Epithelial cell of esophagus (primary cell): ENCODE results near the gene ZNF45.

Experiments used
- DNase-seq: peaks from one replicate; pipeline ENCODE4 v3.0.0; 2010; ENCODE audit warnings: low read depth
- H3K4me3 ChIP-seq: 2 replicates; pipeline ENCODE4 v1.5.1; 2011; ENCODE audit warnings: mild to moderate bottlenecking, low read length, control low read depth
- CTCF ChIP-seq: IDR thresholded peaks from 2 replicates; pipeline ENCODE4 v1.5.1; 2011; ENCODE audit warnings: low read depth, mild to moderate bottlenecking, low read length, control low read depth, inconsistent platforms; ENCODE audit not compliant: insufficient read depth; ENCODE audit errors: missing control alignments

ZNF45 gene

GRCh38 chr19:43934985-43935708 lies at the start of gene ZNF45:
Gene ZNF45 (minus strand): TSS chr19:43935282. CDS start chr19:43922185, 13,097 bp downstream.
- TF ChIP-seq CTCF = no peak

DNA sequence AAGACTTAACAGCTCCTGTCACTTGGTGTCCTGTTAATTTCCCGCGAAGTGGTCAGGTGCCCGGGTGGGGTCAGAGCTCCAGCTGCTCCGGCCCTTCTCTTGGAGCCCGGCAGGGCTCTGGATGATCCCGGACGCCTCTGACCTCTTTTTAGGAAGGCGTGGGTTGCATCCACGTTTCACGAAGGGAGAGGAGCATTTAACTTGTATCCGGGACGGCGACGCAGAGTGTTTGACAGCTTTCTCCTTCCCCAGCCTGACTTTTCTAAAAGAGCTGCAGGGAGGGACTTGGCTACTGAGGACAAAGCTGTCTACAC lies 49.6 kb upstream of the ZNF45 start:
- H3K4me3 ChIP-seq = peak overlapping the region; percentile 96
- no peak for DNase-seq
- TF ChIP-seq CTCF = no peak

More at GRCh38 chr19:43934985-43935708, at the start of gene ZNF45:
- peak within 1 kb of the TSS; percentile 86 for H3K4me3 ChIP-seq
- DNase-seq = peak; percentile 88

DNA sequence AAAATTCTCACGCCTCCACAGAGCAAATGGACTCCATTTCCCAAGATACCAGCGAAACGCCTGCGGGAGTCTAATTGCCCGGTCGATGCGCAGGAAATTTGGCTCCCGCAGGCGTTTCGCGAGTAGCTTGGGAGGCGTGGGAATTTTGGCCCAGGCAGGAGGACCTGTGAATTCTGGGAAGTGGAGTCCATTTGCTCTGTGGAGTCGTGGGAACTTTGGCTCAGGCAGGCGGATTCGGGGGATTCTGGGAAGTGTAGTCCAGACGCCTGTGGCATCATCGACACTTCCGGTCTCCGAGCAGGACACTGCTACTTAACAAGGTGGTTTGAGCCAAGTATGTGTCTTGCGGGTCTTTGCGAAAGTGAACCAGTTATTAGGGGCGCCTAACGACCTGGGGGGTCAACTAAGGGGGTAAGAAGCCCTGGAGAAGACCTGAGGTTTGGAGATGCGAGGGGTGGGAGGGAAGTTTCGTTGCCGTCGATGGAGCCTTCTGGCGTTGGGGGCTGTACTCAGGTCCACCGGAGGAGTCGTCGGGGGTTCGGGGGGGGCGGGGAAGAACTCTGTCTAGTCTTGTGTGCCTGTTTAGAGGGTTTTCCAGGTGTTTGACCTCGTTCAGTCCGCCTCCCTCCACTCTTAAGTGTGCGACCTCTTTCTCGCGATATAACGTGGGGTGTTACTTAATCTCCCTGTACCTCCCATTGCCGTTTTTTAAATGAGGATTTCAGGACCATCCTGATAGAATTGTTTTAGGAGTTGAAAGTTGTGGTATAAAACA lies 49.0 kb upstream of the ZNF45 start, which contains the start of gene ZNF155:
TSS of gene ZNF155 (plus strand) at position 277 of the 775 bp plus-strand sequence. CDS start 4,356 bp downstream, outside the sequence.
- DNase-seq = peak; percentile 96
- TF ChIP-seq CTCF = no peak

DNA sequence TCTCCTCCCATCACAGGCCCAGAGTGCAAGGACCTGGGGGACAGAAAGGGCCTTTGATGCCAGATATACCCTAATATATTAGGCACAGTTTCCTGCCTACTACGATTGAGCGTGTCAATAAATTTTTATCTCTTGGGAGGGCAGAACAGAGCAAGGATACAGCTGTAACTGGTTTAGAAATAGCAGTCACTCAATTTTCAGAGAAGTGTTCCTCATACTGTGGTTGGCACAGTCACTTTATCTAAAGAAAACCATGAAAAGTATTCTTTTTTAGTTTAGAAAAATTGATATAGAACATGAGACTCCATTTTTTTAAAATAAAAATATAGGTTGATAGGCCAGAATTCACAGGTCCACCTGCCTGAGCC lies 48.4 kb upstream of the ZNF45 start:
- DNase-seq = no peak
- TF ChIP-seq CTCF = no peak
- peak overlapping the region; percentile 96 for H3K4me3 ChIP-seq

More for the DNA sequence above, 49.0 kb upstream of the ZNF45 start, which contains the start of gene ZNF155:
- peak within 1 kb of the TSS; percentile 96 for H3K4me3 ChIP-seq

DNA sequence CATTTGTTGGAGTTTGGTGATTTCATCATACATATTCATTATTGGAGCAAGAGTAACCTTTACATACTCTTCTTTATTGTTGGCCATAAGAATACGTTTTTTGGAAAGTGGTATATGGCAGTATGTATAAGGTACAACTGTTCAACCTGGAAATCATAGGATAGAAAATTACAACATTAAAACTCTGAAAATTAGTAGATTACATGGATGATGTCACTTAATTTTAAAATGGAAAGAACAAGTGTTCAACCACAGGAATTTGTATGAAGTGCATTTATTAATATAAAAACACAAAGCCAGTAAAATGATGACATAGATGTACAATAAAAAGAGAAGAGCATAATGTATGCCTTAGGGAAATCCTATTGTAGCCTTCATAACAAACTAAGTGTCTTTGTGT lies 41.6 kb upstream of the ZNF45 start:
- no peak for TF ChIP-seq CTCF
- no peak for DNase-seq
- H3K4me3 ChIP-seq = no peak overlapping the region

DNA sequence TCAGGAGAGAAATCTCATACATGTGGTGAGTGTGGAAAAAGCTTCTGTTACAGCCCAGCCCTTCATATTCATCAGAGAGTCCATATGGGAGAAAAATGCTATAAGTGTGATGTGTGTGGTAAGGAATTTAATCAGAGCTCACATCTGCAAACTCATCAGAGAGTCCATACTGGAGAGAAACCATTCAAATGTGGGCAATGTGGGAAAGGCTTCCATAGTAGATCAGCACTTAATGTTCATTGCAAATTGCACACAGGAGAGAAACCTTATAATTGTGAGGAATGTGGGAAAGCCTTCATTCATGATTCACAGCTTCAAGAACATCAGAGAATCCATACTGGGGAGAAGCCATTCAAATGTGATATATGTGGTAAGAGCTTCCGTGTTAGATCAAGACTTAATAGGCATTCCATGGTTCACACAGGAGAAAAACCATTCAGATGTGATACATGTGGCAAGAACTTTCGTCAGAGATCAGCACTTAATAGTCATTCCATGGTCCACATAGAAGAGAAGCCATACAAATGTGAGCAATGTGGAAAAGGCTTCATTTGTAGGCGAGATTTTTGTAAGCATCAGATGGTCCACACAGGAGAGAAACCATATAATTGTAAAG lies 31.1 kb upstream of the ZNF45 start:
- no peak for DNase-seq
- no peak for TF ChIP-seq CTCF

GRCh38 chr19:43960411-43960810 lies 25.3 kb upstream of the ZNF45 start:
- H3K4me3 ChIP-seq = no peak overlapping the region
- no peak for TF ChIP-seq CTCF
- no peak for DNase-seq

More for the DNA sequence above, 31.1 kb upstream of the ZNF45 start:
- H3K4me3 ChIP-seq = no peak overlapping the region
